Inflammatory macrophage treated with lipopolysaccharide for 1 hour (primary cell): ENCODE data around the gene BRMS1.
"Not testable (repeated sequence)": the region's sequence is repeated elsewhere in the genome, so short reads cannot be mapped to it uniquely, and the experiment has no call there.

Source experiments
- DNase-seq, 2 donors: peaks; one replicate each; pipeline ENCODE4 v3.0.0-alpha.2; 2020 to 2022

The BRMS1 gene

DNA sequence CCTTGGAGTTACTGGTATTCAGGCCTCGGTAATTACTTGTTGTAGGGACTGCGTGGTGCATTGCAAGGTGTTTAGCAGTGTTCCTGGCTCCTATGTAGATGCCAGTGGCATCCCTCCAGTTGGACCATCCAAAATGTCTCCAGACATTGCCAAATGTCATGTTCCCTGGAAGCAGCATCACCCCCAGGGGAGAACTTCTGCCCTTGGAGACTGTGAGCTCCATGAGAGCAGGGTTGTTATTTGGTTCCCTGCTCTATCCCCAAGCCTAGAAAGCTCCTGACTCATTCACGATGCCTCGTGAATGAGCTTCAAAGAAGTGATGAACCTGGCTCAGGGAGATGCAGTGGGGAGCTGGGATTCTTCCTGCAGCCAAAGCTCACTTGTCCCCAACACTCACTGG is 23.3 kb downstream of the BRMS1 start:
- DNase-seq: no peak

DNA sequence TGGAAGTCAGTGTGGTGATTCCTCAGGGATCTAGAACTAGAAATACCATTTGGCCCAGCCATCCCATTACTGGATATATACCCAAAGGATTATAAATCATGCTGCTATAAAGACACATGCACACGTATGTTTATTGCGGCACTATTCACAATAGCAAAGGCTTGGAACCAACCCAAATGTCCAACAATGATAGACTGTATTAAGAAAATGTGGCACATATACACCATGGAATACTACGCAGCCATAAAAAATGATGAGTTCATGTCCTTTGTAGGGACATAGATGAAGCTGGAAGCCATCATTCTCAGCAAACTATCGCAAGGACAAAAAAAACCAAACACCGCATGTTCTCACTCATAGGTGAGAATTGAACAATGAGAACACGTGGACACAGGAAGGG is 24.2 kb downstream of the BRMS1 start:
- not testable (repeated sequence) for DNase-seq

DNA sequence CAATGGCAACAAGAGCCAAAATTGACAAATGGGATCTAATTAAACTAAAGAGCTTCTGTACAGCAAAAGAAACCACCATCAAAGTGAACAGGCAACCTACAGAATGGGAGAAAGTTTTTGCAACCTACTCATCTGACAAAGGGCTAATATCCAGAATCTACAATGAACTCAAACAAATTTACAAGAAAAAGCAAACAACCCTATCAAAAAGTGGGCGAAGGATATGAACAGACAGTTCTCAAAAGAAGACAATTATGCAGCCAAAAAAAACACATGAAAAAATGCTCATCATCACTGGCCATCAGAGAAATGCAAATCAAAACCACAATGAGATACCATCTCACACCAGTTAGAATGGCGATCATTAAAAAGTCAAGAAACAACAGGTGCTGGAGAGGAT is 24.6 kb downstream of the BRMS1 start:
- not testable (repeated sequence) for DNase-seq

DNA sequence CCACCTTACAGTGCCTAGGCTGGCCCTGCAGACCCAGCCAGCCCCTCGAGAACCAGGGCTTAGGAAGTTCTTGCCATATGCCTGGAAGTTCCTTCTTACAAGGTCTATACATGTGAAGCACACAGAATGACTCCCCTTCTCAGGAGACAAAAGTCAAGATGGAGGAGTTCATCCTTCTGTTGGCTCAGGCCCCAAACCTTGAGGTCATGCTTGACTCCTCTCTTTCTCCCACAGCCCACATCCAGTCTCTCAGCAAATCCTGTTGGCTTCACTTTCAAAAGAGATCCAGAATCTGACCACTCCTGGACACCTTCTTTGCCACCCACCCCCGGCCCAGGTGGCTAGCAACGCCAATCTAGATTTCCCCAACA is 26.3 kb downstream of the BRMS1 start:
- no peak for DNase-seq

DNA sequence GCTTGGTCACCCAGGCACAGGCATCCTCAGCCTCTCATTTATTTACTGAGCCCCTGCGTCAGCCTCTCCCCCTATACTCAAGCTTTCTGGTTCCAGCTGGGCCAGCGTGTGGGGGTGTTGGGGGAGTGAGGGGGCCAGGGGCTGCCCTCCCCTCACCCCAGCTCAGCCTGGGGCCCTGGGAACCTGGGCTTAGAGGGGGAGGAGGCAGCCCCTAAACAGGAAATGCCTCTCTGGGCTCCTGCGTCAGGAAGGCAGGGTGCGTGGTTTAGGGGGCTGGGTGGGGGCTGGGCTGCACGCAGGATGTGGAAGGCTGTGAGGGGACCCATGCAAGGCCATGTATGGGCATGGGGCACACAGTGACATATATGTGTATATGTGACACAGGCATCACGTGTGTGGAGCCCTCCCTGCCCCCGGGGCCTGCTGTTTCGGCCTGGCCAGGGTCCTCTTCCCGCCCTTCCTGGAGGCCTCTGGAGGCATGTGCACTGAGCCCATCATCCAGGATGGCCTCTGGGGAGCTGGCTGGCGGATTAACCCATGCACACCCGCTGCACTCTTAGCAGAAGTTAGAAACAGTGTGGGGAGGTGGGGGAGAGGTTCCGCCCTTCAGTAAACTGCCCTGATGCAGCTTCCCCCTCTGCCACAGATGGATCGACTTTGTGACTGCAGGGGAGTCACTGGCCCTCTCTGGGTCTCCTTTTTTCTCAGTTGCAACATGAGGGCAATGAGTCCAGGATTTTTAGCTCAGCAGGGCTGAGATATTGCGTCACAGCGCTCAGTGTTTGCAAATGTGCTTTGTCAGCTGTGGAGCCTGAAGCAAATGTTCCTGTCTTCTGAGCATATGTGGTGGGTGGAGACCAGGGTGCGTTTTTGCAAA is 26.9 kb downstream of the BRMS1 start:
- DNase-seq: peak; percentile 84

DNA sequence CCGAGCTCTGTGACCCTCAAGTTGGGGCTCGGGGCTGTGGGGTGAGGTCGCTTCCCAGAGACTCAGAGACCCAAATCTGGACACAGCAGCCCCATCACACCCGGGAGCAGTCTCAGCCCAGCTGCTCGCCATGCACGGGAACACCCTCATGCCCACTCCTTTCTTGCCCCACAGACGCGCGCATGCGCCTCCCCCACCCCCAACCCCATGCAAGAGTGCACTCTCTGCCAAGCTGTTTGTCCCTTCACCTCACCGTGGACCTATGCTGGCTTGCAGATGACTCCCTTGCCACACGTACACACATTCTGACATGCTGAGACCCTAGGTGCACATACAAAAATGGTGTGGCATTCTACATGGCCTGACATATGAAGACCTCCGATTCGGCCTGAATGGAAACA is 27.6 kb downstream of the BRMS1 start:
- DNase-seq: peak; percentile 28 to 31

DNA sequence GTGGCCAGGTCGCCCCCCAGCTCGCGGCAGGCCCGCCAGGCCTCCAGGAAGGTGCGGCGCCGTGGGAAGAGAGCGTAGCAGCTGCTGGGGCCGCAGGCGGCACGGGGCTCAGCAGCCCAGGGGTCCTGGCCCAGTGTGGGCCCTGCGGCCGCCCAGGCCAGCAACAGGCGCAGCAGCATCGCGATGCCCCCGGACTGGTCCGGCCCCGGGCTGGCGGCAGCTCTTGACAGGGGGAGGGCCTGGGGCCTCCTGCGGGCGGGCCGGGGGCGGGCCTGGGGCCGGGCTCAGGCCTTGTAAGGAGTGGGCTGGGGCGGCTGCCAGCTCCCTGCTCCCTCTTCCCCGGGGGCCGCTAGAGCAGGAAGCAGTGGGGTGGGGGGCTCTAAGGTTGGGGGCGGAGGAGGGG is 28.1 kb downstream of the BRMS1 start, which contains the start of gene CD248:
Gene CD248 (minus strand): TSS at position 196 of the 403 bp plus-strand sequence. CDS start 17 bp downstream, at position 179.
- no peak for DNase-seq

DNA sequence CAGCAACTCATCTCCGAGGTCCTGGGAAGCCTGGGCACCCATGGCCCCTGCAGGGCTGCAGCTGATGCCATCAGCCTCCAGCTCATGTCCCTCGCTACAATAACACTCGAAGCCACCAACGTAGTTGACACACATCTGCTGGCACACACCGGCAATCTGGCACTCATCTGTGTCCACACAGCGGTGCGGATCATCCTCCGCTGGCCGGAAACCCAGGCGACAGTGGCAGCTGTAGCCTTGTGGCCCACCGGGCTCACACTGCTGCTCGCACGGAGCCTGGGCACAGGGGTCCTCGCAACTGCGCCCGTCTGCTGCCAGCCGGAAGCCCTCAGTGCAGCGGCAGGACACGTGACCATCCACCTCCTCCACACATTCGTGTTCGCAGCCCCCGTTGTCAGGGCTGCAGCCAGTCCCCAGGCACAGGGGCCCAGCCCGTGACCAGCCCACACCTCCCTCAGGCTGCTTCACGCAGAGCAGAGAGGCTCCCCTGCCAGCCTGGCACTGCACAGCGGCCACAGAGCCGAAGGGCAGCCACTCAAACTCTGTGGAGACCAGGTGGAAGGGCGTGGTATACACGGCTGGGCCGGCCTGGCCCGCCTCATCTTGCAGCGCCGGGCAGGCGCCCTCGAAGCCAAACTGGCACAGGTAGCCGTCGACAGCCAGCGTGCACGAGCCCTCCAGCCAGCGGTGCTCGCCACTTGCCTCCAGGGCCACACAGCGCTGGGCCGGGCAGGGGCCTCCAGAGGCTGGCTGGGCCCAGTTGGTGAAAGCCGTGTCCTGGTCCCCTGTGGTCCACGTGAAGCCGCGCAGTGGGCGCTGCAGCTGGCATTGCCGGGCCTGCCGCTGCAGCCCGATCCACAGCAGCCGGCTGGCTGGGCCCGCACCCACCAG is 28.7 kb downstream of the BRMS1 start:
- DNase-seq: no peak

DNA sequence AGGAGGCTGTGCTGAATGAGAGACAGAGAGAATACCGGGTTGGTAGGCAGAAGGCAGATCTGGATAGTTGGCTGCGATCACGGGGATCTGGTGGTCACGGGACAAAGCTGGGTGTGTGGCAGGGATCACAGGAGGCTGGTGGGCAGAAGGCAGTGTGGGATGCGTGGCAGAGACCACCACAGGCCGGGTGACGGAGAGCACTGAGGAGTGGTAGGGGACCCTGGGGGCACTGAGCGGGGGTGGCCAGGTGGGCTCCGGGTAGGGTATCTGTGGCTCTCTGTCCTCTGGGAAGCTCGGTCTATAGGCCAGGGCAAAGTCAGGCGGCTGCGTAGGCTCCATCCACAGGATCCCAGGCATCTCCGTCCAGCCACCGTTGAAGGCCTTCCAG is 29.4 kb downstream of the BRMS1 start:
- DNase-seq: no peak

DNA sequence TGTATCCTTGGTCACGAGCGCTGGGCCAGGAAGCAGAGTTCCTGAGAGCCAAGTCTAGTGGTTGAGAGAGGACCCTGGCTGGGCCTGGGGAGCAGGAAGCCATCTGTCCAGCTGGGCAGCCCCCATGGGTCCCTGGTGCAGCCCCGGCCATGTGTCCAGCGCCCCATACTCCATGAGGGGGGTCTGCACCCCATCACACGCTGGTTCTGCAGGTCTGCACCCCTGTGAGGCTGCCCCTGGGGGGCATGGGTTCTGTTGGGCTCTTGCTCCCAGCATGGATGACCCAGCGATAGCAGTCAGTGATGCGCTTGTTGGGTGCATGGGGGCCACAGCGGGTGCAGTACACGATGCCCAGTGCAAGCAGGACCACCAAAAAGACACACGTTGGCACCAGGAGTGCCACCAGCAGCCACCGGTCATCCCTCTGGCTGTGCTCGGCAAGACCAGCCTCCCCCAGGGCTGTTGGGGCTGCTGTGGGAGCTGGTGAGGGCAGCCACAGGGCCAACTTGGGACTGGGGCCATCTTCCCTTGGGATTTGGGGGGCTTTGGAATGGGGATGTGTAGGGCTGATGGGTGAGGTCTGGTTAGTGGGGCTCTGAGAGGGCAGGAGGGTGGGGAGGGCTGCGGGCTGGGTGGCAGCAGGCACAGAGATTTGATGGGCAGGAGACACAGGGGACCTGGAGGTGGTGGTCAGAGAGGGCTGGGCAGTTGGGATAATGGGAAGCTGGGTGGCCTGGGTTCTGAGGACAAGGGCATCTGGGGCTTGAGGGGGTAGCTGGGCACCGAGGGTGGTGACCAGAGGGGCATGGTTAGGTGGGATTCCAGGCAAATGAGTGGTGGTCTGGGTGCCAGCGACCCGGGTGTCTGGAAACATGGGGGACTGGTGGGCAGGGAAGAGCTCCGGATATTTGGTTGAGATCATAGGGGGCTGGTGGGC is 30.1 kb downstream of the BRMS1 start:
- DNase-seq: no peak

DNA sequence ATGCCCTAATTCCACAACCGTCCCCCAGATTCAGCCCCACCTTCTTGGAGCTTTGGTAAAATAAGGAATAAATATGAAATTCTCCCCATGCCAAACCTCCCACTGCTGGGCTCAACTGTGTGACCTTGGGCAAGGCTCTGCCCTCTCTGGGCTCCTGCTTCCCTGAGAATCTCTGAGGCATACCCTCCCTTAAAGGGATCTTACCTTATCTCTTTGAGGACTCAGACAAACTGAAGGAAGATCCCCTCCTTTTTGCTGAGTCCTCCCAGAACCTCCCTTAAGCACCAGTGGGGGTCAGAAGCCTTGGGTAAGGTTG is 30.8 kb downstream of the BRMS1 start:
- no peak for DNase-seq

DNA sequence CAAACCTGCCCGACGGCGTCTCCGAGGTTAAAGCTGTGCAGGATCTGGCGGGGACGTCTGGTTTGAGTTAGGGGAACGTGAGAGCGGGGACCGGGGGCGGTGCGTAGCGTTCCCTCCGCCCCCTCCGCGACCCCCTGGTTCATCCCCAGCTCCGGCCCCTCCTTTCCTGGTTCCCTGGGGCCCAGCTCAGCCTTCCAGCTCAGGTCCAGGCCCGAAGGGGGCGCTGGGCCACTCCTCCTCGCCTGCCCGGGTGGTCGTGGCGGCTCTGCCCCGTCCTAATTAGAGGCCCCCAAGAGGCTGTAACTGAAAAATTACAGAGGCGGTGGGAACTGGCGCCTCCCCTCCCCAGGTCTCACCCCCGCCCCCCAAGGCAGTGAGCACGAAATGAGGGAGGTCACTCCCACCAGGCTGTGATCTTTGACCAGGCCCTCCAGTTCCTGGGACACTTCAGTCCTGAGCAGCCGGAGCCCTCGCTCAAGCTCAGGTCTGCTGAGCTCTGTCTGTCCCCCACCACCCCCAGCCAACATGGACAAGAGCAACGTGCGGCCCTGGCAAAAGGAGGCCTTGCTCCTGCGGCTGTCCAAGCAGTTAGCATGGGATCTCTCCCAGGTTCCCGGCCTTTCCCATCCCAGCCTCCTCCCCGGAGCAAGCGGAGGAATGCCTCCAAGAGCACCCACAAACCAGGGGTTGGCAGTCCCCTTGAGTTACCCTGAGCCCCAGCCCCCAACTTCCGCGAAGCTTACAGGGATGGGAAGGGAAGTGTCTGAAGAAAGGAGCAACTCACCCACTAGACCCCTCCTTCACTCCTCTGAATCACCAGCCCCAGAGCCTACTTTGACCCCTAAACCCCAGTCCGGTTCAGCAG is 31.4 kb downstream of the BRMS1 start:
- DNase-seq: no peak

DNA sequence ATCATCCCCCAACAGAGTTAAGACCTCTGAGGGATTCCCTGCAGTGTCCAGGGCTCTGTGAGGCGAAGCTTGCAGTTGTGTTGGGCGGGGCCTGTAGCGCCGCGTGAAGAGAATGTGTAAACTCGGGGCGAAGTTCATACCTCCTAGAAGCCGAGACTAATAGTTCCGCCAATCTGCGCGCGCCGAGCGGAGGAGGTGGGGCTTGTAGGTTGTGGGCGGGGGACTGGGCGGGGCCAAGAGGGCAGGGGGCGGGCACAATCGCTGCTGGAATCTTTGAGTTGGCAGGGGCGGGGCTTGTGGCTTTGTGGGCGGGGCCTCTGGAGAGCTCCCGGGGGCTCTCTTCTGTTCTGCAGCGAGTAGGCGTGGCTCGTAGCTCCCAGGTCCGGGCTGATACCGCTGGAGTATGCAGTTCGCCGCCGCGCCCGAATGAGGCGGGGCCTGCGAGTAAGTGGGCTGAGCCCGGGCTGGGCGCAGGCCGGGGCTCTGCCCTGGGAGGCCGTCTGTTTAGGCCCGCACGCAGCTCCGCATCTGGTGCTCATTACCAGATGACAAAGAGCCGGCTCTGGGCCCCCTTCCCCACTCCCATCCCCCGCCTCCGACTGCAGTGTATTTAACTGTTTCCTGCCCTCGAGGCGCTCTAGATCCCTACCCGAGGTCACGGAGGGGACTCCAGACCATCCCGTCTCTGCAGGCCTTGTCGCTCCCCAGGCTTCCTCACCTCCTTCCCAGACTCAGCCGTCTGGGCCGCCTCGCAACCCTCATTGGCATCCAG is 32.2 kb downstream of the BRMS1 start:
- peak; percentile 95 to 99 for DNase-seq

DNA sequence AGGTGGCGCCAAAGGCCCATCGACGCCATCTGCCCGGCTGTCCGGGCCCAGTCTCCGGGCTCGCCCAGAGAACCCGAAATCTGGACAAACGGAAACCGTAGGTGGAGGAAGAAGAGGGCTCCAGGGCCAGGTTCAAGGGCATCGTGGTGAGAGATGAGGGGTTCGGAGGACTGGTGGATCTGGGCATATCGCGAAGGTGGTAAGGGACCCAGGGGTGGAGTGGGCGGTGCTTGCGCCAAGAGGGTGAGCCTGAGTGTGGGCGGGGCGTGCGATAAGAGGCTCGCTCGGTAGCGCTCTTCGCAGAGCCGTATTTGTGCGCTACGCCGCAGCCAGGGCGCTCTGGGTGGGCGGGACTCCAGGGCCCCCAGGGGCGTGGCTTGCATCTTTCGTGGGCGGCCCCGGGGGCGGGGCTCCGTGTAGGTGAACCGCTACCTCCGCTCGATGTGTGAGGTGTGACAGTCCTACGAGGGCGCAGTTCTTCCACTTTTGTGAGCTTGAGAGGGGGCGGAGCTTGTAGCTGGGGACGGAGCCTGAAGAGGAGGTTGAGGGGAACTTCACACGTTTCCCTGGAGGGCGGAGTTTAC is 32.8 kb downstream of the BRMS1 start:
- DNase-seq: peak; percentile 80 to 84

DNA sequence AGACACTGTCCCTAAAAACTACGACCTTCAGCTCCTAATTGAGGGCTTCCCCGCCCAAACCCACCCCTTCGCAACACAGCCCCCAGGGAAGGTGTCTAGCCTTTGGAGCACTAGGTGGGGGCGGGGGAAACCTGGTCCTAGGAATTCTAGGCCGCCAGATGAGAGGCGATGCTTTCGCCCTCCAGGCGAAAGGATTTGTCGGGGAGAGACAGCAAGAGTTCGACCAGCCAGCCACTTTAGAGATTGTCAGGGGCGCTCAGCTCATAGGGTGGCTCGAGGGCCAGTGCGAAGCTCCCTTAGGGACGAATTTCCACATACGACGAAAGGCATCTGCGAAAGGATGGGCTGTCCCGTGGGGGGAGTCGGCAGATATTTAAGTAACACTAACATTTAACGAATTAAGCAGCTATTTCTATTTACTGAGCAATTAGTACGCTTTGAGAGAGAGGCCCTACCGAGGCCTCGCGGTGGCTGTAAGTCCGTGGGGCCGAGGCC is 33.4 kb downstream of the BRMS1 start:
- DNase-seq: no peak

DNA sequence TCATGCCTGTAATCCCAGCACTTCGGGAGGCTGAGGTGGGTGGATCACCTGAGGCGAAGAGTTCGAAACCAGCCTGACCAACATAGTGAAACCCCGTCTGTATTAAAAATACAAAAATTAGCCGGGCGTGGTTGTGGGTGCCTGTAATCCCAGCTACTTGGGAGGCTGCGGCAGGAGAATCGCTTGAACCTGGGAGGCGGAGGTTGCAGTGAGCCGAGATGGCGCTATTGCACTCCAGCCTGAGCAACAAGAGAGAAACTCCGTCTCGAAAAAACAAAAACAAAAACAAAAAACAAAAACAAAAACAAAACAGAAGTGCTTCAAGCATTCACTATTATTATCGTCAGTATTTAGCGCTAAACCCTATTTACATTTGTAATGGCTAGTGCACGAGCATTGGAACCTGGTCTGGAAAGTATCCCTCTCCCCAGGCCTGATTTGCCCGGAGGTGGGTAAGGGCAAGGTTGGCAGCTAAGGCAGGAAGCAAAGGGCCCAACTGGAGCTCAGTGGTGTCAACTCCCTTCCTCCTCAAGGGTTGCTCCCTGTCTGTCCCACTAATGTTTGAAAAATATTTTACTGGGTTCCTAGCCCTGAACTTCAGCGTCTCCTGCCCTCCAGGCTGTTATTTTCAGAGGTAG is 34.0 kb downstream of the BRMS1 start:
- not testable (repeated sequence) for DNase-seq

DNA sequence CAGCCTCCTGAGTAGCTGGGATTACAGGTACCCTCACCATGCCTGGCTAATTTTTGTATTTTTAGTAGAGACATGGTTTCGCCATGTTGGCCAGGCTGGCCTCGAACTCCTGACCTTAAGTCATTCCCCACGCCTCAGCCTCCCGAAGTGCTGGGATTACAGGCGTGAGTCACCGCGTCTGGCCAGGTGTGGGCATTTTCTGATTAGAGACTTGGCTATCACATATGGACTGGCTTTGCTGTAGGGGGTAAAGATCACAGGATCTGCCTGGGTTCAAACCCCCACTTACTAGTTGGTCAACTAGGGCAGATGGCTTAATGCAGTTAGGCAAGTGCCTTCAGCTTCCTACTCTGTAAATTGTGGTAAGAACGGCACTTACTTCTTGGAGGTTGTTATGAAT is 34.6 kb downstream of the BRMS1 start:
- no peak for DNase-seq

DNA sequence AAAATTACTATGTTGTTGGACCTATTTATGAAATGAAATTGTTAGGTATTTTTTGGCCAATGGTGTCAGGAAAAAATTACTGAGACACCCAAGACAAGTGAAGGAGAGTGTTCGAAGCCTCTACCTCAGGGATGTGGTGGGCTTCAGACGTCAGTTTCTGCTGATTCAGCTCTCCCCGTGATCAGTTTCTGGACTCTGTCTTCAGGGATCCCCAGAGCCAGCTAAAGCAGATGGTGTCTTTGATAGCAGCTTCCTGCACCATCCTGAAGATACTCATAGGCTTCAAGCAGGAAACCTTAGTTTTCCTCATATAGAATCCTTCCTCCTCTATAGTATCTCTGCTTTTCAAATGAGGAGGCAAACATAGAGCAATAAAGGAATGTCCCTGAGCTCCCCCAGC is 35.4 kb downstream of the BRMS1 start:
- DNase-seq: peak in 1 of 2 donors; percentile 51

DNA sequence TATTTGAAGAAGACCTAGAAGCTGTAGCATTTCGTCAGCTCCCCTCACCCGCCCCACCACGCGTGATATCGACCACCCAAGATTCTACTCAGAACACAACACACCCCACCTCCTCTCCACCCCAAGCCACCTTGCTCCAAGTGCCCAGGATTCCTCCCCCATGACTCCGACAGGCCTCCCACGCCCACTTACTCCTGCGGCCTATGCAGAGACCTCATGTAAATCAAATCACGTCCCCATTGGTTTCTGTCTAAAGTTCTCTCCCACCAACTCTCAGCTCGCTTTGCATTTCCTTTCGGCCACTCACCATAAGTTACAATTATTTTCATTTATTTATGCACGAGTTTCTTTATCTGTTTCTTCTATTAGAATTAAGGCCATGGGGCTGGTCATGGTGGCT is 42.2 kb downstream of the BRMS1 start:
- no peak for DNase-seq

DNA sequence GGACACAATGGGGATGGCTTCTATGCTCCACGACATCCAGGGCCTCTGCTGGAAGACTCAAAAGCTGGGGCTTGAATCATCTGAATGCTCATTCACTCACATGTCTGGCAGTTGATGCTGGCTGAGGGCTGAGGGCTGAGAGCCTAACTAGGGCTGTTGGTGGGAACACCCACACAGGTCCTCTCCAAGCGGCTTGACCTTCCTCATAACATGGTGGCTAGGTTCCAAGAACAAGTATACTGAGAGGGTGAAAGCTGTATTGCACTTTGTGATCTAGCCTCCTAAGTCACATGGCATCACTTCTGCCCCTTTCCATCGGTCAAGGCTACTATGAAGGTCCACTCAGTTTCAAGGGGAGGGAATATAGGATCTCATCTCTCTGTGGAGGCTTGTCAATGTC is 45.7 kb downstream of the BRMS1 start:
- peak; percentile 32 to 70 for DNase-seq
